Measurements from ENCODE around the gene ZFP3. TPM values are rescaled to one million over a fixed set of nuclear protein-coding genes. Genes with fewer than 3 reads are reported as not detected.
"Not testable (repeated sequence)": the region's sequence is repeated elsewhere in the genome, so short reads cannot be mapped to it uniquely, and the experiment has no call there.

Gene ZFP3
- polyA plus RNA-seq, 1 of the 3 experiments (the other 2 are of a cell fraction), result 1.5 TPM

- Histone ChIP-seq H3K9me3 (no peaks in the 10 kb centered on the region), H3K9me2 (no peaks in the 10 kb centered on the region), H3K9ac (no peak overlapping the region), H3F3A (replicated peaks; ENCODE audit: insufficient read depth) (no peaks in the 10 kb centered on the region), H3K4me2 (no peak overlapping the region), H4K20me1 (ENCODE audit: insufficient read depth) (no peaks in the 10 kb centered on the region), H3K79me2 (ENCODE audit: insufficient read depth) (no peaks in the 10 kb centered on the region), H3K4me1 (ENCODE audit: control insufficient read depth in 1 of 2, insufficient read depth in 2 of 2, low read depth in 1 of 2, low read length in 1 of 2) (no peaks in the 10 kb centered on the region), H3K4me3 (ENCODE audit: low read depth in 2 of 2, low read length in 1 of 2) (no peak overlapping the region), H3K27ac (ENCODE audit: low read depth in 2 of 2, low read length in 1 of 2) (no peak overlapping the region), H3K27me3 (ENCODE audit: insufficient read depth) (no peaks in the 10 kb centered on the region), H3K36me3 (replicated peaks in 1 of 2; ENCODE audit: control insufficient read depth in 1 of 2, insufficient read depth in 2 of 2, low read length in 1 of 2) (no peaks in the 10 kb centered on the region), H2AFZ (ENCODE audit: low read depth) (no peak overlapping the region)
- DNase-seq, result no peak
- ChIA-PET CTCF (interaction anchor here (0.6 kb wide), 1 partner anchor 250 kb away, joined by 3 read pairs; no protein-coding TSS in a partner anchor), POLR2A (interaction anchor here (0.6 kb wide), 1 partner anchor 148 kb away, joined by 4 read pairs; no protein-coding TSS in a partner anchor)
- TF ChIP-seq FOXM1 (IDR thresholded peaks at IDR 0.05; ENCODE audit: low read depth), result no peak
- TF ChIP-seq NRF1 (IDR thresholded peaks at IDR 0.05; ENCODE audit: low read depth, low read length), result no peak
- TF ChIP-seq MAX (IDR thresholded peaks at IDR 0.05; ENCODE audit: low read depth), result no peak
- TF ChIP-seq NFIC (IDR thresholded peaks at IDR 0.05; ENCODE audit: borderline replicate concordance), result no peak
- TF ChIP-seq IRF3 (IDR thresholded peaks at IDR 0.05; ENCODE audit: low read depth, low read length), result no peak
- no peak for TF ChIP-seq RAD21 (IDR thresholded peaks at IDR 0.05; ENCODE audit: low read length)
- TF ChIP-seq SIN3A (IDR thresholded peaks at IDR 0.05; ENCODE audit: borderline replicate concordance, low read depth, low read length), result no peak
- TF ChIP-seq USF2 (IDR thresholded peaks at IDR 0.05; ENCODE audit: borderline replicate concordance, low read depth, low read length), result no peak
- TF ChIP-seq SMC3 (IDR thresholded peaks at IDR 0.05; ENCODE audit: low read depth, low read length), result no peak
- TF ChIP-seq USF1 (IDR thresholded peaks at IDR 0.05; ENCODE audit: borderline replicate concordance, low read depth), result no peak
- no peak for TF ChIP-seq GABPA (IDR thresholded peaks at IDR 0.05; ENCODE audit: low read depth)
- WGBS (ENCODE audit: low lambda C conversion rate), result 42% methylated on average over 7 of the region's 8 CpGs
Measured at GRCh38 chr17:5133311-5133710, 55.0 kb downstream of the ZFP3 start.

GRCh38 chr17:5133961-5134360 is 55.7 kb downstream of the ZFP3 start:
- H3F3A ChIP-seq (replicated peaks; ENCODE audit: insufficient read depth); H2AFZ ChIP-seq (ENCODE audit: low read depth); H3K36me3 ChIP-seq (replicated peaks in 1 of 2; ENCODE audit: control insufficient read depth in 1 of 2, insufficient read depth in 2 of 2, low read length in 1 of 2); H3K27ac ChIP-seq (ENCODE audit: low read depth in 2 of 2, low read length in 1 of 2); H3K9me2 ChIP-seq; H3K9me3 ChIP-seq; CTCF ChIA-PET; POLR2A ChIA-PET; H3K4me3 ChIP-seq (ENCODE audit: low read depth in 2 of 2, low read length in 1 of 2); H3K4me2 ChIP-seq; H3K27me3 ChIP-seq (ENCODE audit: insufficient read depth); H3K79me2 ChIP-seq (ENCODE audit: insufficient read depth); DNase-seq; H4K20me1 ChIP-seq (ENCODE audit: insufficient read depth); H3K9ac ChIP-seq; H3K4me1 ChIP-seq (ENCODE audit: control insufficient read depth in 1 of 2, insufficient read depth in 2 of 2, low read depth in 1 of 2, low read length in 1 of 2): not testable (repeated sequence)
- 73% methylated on average over 7 of the region's 8 CpGs for WGBS (ENCODE audit: low lambda C conversion rate)

GRCh38 chr17:5134571-5134970 is 56.3 kb downstream of the ZFP3 start:
- H3K27ac ChIP-seq (ENCODE audit: low read depth in 2 of 2, low read length in 1 of 2); H2AFZ ChIP-seq (ENCODE audit: low read depth); H3K4me2 ChIP-seq; H3K9me2 ChIP-seq; CTCF ChIA-PET; H3K36me3 ChIP-seq (replicated peaks in 1 of 2; ENCODE audit: control insufficient read depth in 1 of 2, insufficient read depth in 2 of 2, low read length in 1 of 2); H3K27me3 ChIP-seq (ENCODE audit: insufficient read depth); H3K9ac ChIP-seq; H3F3A ChIP-seq (replicated peaks; ENCODE audit: insufficient read depth); DNase-seq; H3K79me2 ChIP-seq (ENCODE audit: insufficient read depth); H4K20me1 ChIP-seq (ENCODE audit: insufficient read depth); H3K4me1 ChIP-seq (ENCODE audit: control insufficient read depth in 1 of 2, insufficient read depth in 2 of 2, low read depth in 1 of 2, low read length in 1 of 2); H3K4me3 ChIP-seq (ENCODE audit: low read depth in 2 of 2, low read length in 1 of 2); H3K9me3 ChIP-seq; POLR2A ChIA-PET: not testable (repeated sequence)
- whole genome bisulfite sequencing (ENCODE audit: low lambda C conversion rate), result 51% methylated on average over 11 of the region's 11 CpGs

- H2AFZ ChIP-seq (ENCODE audit: low read depth); DNase-seq; H3K4me2 ChIP-seq; H3K9me3 ChIP-seq; H3K27ac ChIP-seq (ENCODE audit: low read depth in 2 of 2, low read length in 1 of 2); H3K9ac ChIP-seq; POLR2A ChIA-PET; H4K20me1 ChIP-seq (ENCODE audit: insufficient read depth); CTCF ChIA-PET; H3K9me2 ChIP-seq; H3K4me3 ChIP-seq (ENCODE audit: low read depth in 2 of 2, low read length in 1 of 2); H3K4me1 ChIP-seq (ENCODE audit: control insufficient read depth in 1 of 2, insufficient read depth in 2 of 2, low read depth in 1 of 2, low read length in 1 of 2); H3K36me3 ChIP-seq (replicated peaks in 1 of 2; ENCODE audit: control insufficient read depth in 1 of 2, insufficient read depth in 2 of 2, low read length in 1 of 2); H3K79me2 ChIP-seq (ENCODE audit: insufficient read depth); H3K27me3 ChIP-seq (ENCODE audit: insufficient read depth); H3F3A ChIP-seq (replicated peaks; ENCODE audit: insufficient read depth): not testable (repeated sequence)
- 53% methylated on average over 8 of the region's 8 CpGs for WGBS (ENCODE audit: low lambda C conversion rate)
Measured at GRCh38 chr17:5135131-5135712, 57.0 kb downstream of the ZFP3 start.
